Glomerular endothelial cell (primary cell): ENCODE data around the gene DIP2C. TPM values are rescaled to one million over a fixed set of nuclear protein-coding genes. Genes with fewer than 3 reads are reported as not detected.
"Not testable (repeated sequence)": the region's sequence is repeated elsewhere in the genome, so short reads cannot be mapped to it uniquely, and the experiment has no call there.

Experiments
- DNase-seq: peaks from one replicate; pipeline ENCODE4 v3.0.0-alpha.2; 2011; ENCODE audit warnings: low read depth, low spot score; ENCODE audit errors: extremely low read depth
- total RNA-seq: library from RNA; depleted of rRNA; stranded (reverse); fragments of >200 nt; gene quantifications from 2 replicates; pipeline ENCODE4 v1.2.3, GENCODE V29; 2015

Gene DIP2C
- total RNA-seq, 1 donor from 2014 or later, result 16.5 TPM

GRCh38 chr10:584497-585290 lies 104.8 kb downstream of the DIP2C start:
- DNase-seq, result not testable (repeated sequence)

- no peak for DNase-seq
These were observed 106.0 kb downstream of the DIP2C start for GRCh38 chr10:583433-583832.

- no peak for DNase-seq
These were observed 107.6 kb downstream of the DIP2C start for GRCh38 chr10:581776-582330.

- DNase-seq, result no peak
These were observed 108.7 kb downstream of the DIP2C start for GRCh38 chr10:580778-581177.

- no peak for DNase-seq
These were observed 113.4 kb downstream of the DIP2C start for GRCh38 chr10:576130-576465.

- no peak for DNase-seq
These were observed 113.9 kb downstream of the DIP2C start for GRCh38 chr10:575402-576129.

GRCh38 chr10:572696-573095 lies 116.8 kb downstream of the DIP2C start:
- no peak for DNase-seq

GRCh38 chr10:571688-572451 lies 117.6 kb downstream of the DIP2C start:
- DNase-seq, result no peak

GRCh38 chr10:571166-571565 lies 118.3 kb downstream of the DIP2C start:
- no peak for DNase-seq

GRCh38 chr10:570628-571163 lies 118.8 kb downstream of the DIP2C start:
- no peak for DNase-seq

- DNase-seq, result no peak
These were observed 119.4 kb downstream of the DIP2C start for GRCh38 chr10:569961-570627.

- no peak for DNase-seq
These were observed 120.6 kb downstream of the DIP2C start for GRCh38 chr10:568848-569247.

- no peak for DNase-seq
These were observed 121.6 kb downstream of the DIP2C start for GRCh38 chr10:567869-568268.

GRCh38 chr10:566241-566885 lies 123.1 kb downstream of the DIP2C start:
- DNase-seq, result no peak

GRCh38 chr10:565676-566075 lies 123.8 kb downstream of the DIP2C start:
- DNase-seq, result no peak

- no peak for DNase-seq
These were observed 124.3 kb downstream of the DIP2C start for GRCh38 chr10:565146-565545.

- DNase-seq, result no peak
These were observed 125.6 kb downstream of the DIP2C start for GRCh38 chr10:563827-564226.

GRCh38 chr10:562142-562541 lies 127.3 kb downstream of the DIP2C start:
- DNase-seq, result no peak

GRCh38 chr10:561721-562120 lies 127.7 kb downstream of the DIP2C start:
- no peak for DNase-seq
